ENCODE data around the gene RAB36. TPM values are rescaled to one million over a fixed set of nuclear protein-coding genes. Genes with fewer than 3 reads are reported as not detected.

Gene RAB36
- total RNA-seq, 1 donor from 2014 or later, result 0.47 TPM

GRCh38 chr22:23180893-23181720, 35.8 kb downstream of the RAB36 start:
- no peaks in the 10 kb centered on the region for H3K36me3 ChIP-seq
- H3K9me3 ChIP-seq (replicated peaks), result peaks cover 9% of the 10 kb centered on the region
- peak overlapping the region; percentile 78 for H3K4me3 ChIP-seq
- no peak for TF ChIP-seq CTCF (IDR thresholded peaks at IDR 0.05; ENCODE audit: borderline replicate concordance)
- no peaks in the 10 kb centered on the region for H3K27me3 ChIP-seq (ENCODE audit: low read depth)
- DNase-seq, result peak; percentile 22
- H3K27ac ChIP-seq (replicated peaks), result peak overlapping the region; percentile 76
- H3K4me1 ChIP-seq, result peaks cover 57% of the 10 kb centered on the region
- intact Hi-C loops (cut with micrococcal nuclease), result no loop called here

GRCh38 chr22:23181721-23182308, 36.5 kb downstream of the RAB36 start:
- H3K4me1 ChIP-seq, result peaks cover 60% of the 10 kb centered on the region
- H3K27ac ChIP-seq (replicated peaks), result no peak overlapping the region
- H3K9me3 ChIP-seq (replicated peaks), result peaks cover 2% of the 10 kb centered on the region
- intact Hi-C loops (cut with micrococcal nuclease), result no loop called here
- no peaks in the 10 kb centered on the region for H3K36me3 ChIP-seq
- H3K4me3 ChIP-seq, result peak overlapping the region; percentile 78
- no peak for TF ChIP-seq CTCF (IDR thresholded peaks at IDR 0.05; ENCODE audit: borderline replicate concordance)
- no peaks in the 10 kb centered on the region for H3K27me3 ChIP-seq (ENCODE audit: low read depth)
- no peak for DNase-seq

- intact Hi-C loops (cut with micrococcal nuclease), result no loop called here
- Histone ChIP-seq H3K4me1 (peaks cover 67% of the 10 kb centered on the region), H3K27ac (replicated peaks) (peak overlapping the region; percentile 27), H3K4me3 (peak overlapping the region; percentile 78), H3K27me3 (ENCODE audit: low read depth) (no peaks in the 10 kb centered on the region), H3K36me3 (no peaks in the 10 kb centered on the region), H3K9me3 (replicated peaks) (no peaks in the 10 kb centered on the region)
- no peak for DNase-seq
- TF ChIP-seq CTCF (IDR thresholded peaks at IDR 0.05; ENCODE audit: borderline replicate concordance), result no peak
Measured at GRCh38 chr22:23182309-23183060, 37.2 kb downstream of the RAB36 start.

GRCh38 chr22:23183061-23183698, 37.9 kb downstream of the RAB36 start:
- peak; percentile 35 for DNase-seq

More at GRCh38 chr22:23183061-23183698, 37.9 kb downstream of the RAB36 start:
- intact Hi-C loops (cut with micrococcal nuclease), result no loop called here
- Histone ChIP-seq H3K27me3 (ENCODE audit: low read depth) (no peaks in the 10 kb centered on the region), H3K4me3 (peak overlapping the region; percentile 78), H3K27ac (replicated peaks) (peak overlapping the region; percentile 27), H3K9me3 (replicated peaks) (no peaks in the 10 kb centered on the region), H3K4me1 (peaks cover 74% of the 10 kb centered on the region), H3K36me3 (no peaks in the 10 kb centered on the region)
- TF ChIP-seq CTCF (IDR thresholded peaks at IDR 0.05; ENCODE audit: borderline replicate concordance), result no peak
